ENCODE results near the gene IGFBPL1.

DNA sequence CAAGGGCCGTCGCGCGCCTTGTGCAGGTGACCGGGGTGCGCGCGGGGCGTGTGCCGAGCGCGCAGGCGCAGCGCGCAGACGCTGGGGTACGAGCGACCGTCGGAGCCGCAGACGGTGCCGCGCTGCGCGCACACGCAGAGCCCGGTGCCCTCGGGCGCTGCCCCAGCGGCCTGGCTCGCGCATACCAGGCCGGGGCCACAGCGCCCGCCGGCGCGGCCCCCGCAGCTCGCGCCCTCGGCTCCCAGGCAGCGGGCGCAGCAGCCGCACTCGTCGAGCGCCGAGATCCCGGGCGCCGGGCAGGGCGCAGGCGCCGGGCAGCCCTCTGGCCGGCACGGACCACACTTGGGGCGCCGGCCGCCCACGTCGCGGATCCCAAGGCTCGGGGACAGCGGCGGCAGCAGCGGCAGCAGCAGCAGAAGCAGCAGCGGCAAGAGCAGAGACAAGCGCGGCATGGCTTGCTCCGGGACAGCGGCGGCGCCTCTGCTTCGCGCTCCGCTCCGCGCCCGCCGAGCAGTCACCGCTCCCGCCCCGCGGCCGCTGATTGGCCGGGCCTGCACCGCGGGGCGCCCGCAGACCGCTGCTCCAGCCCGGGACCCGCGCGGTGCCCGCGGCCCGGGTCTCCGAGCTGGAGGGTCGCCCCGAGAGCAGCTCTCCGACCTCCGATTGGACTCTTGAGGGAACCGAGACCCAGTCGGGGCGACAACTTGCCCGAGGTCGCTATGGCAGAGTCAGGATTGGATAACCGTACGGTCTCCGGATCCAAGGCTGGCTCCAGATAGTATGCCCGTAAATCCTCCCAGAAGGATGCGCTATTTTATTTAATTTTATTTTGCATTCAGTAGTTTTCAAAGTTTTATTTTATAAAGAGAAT, at the start of gene IGFBPL1:
- TF ChIP-seq CTCF (IDR thresholded peaks at IDR 0.05) (no peak), EZH2 (IDR thresholded peaks at IDR 0.05; ENCODE audit: borderline replicate concordance, insufficient read depth, low read depth, low read length, poor library complexity, severe bottlenecking) (no peak)

Measured in B cell (primary cell).